ENCODE results near the gene EML6. TPM values are rescaled to one million over a fixed set of nuclear protein-coding genes. Genes with fewer than 3 reads are reported as not detected.

The EML6 gene
- total and polyA plus RNA-seq, 2 of the 8 experiments (the other 6 are each of a cell fraction or from before 2014, with no cell fraction given), result 1.2 to 1.6 TPM

GRCh38 chr2:54810246-54810645 lies 86.8 kb downstream of the EML6 start:
- Histone ChIP-seq H2AFZ (ENCODE audit: low read length) (no peak overlapping the region), H3K4me2 (ENCODE audit: insufficient read depth in 1 of 2, low read depth in 2 of 2, low read length in 2 of 2) (no peak overlapping the region), H3K4me3 (ENCODE audit: extremely low read depth in 1 of 4, insufficient read depth in 2 of 4, low read depth in 3 of 4, low read length in 4 of 4) (no peak overlapping the region), H3K9ac (replicated peaks in 1 of 4; ENCODE audit: extremely low read depth in 1 of 4, low read depth in 3 of 4, low read length in 3 of 4) (no peak overlapping the region), H3K9me3 (ENCODE audit: insufficient read depth in 2 of 2, low read depth in 1 of 2, low read length in 1 of 2) (no peaks in the 10 kb centered on the region), H4K20me1 (replicated peaks in 1 of 2; ENCODE audit: control insufficient read depth in 1 of 2, insufficient read depth in 2 of 2, low read length in 2 of 2) (no peaks in the 10 kb centered on the region), H3K79me1 (ENCODE audit: low read depth, low read length) (no peaks in the 10 kb centered on the region), H2BK12ac (ENCODE audit: low read depth, low read length) (no peak overlapping the region), H3K36me3 (ENCODE audit: control insufficient read depth in 2 of 4, insufficient read depth in 4 of 4, low read length in 3 of 4) (no peaks in the 10 kb centered on the region), H4K91ac (replicated peaks; ENCODE audit: insufficient read length, low read length) (no peak overlapping the region), H2AK5ac (ENCODE audit: low read depth, low read length) (no peak overlapping the region), H3K23ac (ENCODE audit: insufficient read length) (no peak overlapping the region), H4K8ac (ENCODE audit: extremely low read depth, insufficient read depth, low read length) (no peak overlapping the region), H3K4me1 (replicated peaks in 1 of 4; ENCODE audit: control insufficient read depth in 3 of 4, insufficient read depth in 4 of 4, low read length in 3 of 4) (no peaks in the 10 kb centered on the region), H2BK5ac (ENCODE audit: low read depth, low read length) (no peak overlapping the region), H2BK20ac (ENCODE audit: low read length) (no peak overlapping the region), H3K14ac (ENCODE audit: insufficient read length) (no peak overlapping the region), H2BK15ac (ENCODE audit: low read length) (no peak overlapping the region), H3K18ac (ENCODE audit: extremely low read depth, low read length) (no peak overlapping the region), H3K27ac (ENCODE audit: low read depth, low read length) (no peak overlapping the region), H3K4ac (replicated peaks; ENCODE audit: insufficient read length, low read depth, low read length) (no peak overlapping the region), H3K23me2 (ENCODE audit: low read depth, low read length) (no peaks in the 10 kb centered on the region), H2BK120ac (replicated peaks; ENCODE audit: low read depth, low read length) (no peak overlapping the region), H3K79me2 (ENCODE audit: control insufficient read depth in 1 of 2, insufficient read depth in 2 of 2, low read length in 2 of 2) (no peaks in the 10 kb centered on the region; a peak in 1 of 4 replicates), H3K56ac (replicated peaks; ENCODE audit: insufficient read length, low read depth, low read length) (no peak overlapping the region), H3K27me3 (replicated peaks in 1 of 4; ENCODE audit: control insufficient read depth in 3 of 4, extremely low read depth in 1 of 4, insufficient read depth in 3 of 4, low read length in 3 of 4) (no peaks in the 10 kb centered on the region), H4K5ac (ENCODE audit: insufficient read length, low read depth, low read length) (no peak overlapping the region)
- WGBS, 2 experiments (ENCODE audit: extremely low coverage in 1 of 2, insufficient coverage in 1 of 2, insufficient read length in 1 of 2, insufficient replicate concordance in 2 of 2, low coverage in 1 of 2, low lambda C conversion rate in 2 of 2, missing lambda C conversion rate in 1 of 2), result 95% methylated on average over 3 of the region's 3 CpGs; no CpG with 5 or more reads in 1 of the 2 experiments
- POLR2A ChIA-PET (ENCODE audit: partially characterized antibody), result no interaction called here
- DNase-seq (ENCODE audit: low read depth in 1 of 2, low spot score in 2 of 2) (no peak), FAIRE-seq (no peak)
- CTCF ChIA-PET (ENCODE audit: partially characterized antibody), result no interaction called here
- TF ChIP-seq TCF12 (IDR thresholded peaks at IDR 0.05; ENCODE audit: low read depth, low read length) (no peak), EZH2 (IDR thresholded peaks at IDR 0.05; ENCODE audit: low read depth, low read length, severe bottlenecking) (no peak), SRF (IDR thresholded peaks at IDR 0.05; ENCODE audit: low read depth, low read length) (no peak), CBX8 (IDR thresholded peaks at IDR 0.05; ENCODE audit: borderline replicate concordance, low read depth, low read length) (no peak), BACH1 (IDR thresholded peaks at IDR 0.05; ENCODE audit: low read length) (no peak)
